SK-N-MC (cell line): Measurements from ENCODE around the gene PRKAR1B.

Experiments used
- EZH2 ChIP-seq: fragments of 200-600 bp; sonication (generic); IDR thresholded peaks from one replicate; pipeline ENCODE4 v1.6.1; 2017; ENCODE audit warnings: antibody characterized with exemption
- FOXP2 ChIP-seq: optimal IDR thresholded peaks from 2 replicates; pipeline ENCODE3; 2011; ENCODE audit warnings: mild to moderate bottlenecking, moderate library complexity; ENCODE audit not compliant: insufficient read depth; ENCODE audit errors: extremely low read length, control extremely low read depth
- POLR2AphosphoS5 ChIP-seq: IDR thresholded peaks from 2 replicates; pipeline ENCODE4 v1.6.1; 2012; ENCODE audit warnings: mild to moderate bottlenecking, low read depth, low read length, borderline replicate concordance

DNA sequence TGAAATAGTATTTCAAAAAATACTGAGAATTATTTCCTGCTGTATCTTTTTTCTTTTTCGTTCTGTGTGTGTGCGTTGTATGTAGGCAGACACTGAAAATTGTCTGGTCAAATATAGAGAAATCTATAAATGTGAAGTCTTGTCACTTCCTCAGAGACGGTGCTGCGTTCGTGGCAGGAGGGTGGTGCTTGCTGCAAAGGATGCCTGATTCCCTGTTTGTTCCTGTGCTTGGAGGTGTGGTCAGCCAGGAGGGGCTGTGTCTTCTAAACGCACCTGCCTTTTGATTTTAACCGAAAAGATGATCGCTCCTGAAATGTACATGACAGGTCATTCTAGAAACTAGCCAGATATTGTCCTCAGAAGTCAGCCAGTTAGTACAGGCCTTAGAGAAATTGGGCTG, 32.5 kb upstream of the PRKAR1B start:
- TF ChIP-seq EZH2 = no peak
- TF ChIP-seq POLR2AphosphoS5 = no peak
- no peak for TF ChIP-seq FOXP2
